ENCODE data around the gene SDSL.

The SDSL gene

GRCh38 chr12:113468365-113469223 is 46.4 kb downstream of the SDSL start:
- no peak for DNase-seq (ENCODE audit: low read depth)

GRCh38 chr12:113469224-113469948 is 47.2 kb downstream of the SDSL start:
- DNase-seq (ENCODE audit: low read depth) = no peak

DNA sequence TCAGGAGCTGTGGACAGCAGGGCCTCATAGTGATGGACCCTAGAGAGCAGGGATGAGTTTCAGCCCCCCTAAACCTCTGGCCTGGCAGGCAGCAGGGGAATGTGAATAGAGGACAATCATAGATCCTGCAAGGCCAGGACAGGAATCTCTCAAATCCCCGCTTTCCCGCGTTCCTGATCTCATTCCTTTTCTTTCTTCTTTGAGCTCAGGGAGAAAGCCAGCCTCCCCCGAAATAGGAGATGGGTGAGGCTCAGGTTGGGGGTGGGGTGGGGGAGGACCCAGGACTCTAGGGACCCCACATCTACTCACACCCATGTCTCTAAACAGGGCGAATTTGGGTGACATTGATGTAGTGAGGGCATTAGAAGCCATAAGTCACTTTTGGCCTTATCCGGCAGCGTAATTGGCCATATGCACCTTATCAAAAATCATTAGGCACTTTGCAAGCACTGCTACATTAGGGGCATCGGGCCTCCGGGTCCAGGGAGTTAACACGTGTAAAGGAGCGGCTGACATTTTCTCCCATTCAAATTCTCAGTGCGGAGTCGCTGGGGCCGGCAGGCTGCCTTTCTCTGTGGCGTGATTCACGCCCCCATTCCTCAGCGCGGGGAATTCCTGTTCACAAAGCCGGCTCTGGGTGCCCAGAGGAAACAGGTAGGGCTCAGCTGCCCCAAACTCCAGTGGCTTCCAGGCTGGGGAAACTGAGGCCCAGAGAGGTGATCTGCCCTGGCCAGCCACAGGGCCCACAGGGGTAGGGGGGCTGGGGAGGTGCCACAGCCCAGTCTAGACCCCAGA is 48.0 kb downstream of the SDSL start:
- no peak for DNase-seq (ENCODE audit: low read depth)

DNA sequence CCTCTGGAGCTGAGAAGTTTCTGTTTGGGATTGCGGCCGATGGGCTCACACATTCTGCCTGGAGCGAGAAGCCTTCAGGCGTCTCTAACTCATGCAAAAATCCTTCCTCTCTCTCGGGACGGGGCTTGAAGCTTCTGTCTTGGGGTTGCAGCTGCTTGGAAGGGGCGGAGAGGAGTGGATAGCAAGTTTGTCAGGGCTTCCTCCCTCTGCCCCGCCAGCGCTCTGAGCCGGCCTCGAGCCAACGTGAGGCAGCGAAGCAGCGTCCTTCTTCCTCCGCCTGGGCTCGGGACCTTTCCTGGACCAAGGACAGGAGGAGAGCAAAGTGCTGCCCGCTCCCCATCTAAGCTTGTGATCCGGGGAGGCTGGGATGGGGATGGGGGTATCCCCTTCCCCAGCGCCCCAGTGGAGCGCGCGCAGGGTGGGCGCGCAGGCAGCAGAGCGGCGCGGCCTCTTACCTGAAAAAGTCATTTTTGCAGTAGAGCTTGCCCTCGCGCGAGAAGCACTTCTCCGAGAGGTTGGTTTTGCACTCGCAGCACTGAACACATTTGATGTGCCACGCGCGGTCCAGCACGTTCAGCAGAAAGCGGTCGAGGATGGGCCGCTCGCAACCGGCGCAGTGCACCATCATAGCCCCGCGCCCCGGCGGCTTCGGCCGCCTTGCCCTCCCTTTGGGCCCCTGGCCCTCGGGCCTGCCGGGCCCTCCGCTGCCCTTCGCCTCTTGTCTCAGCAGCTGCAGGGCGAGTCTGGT is 48.9 kb downstream of the SDSL start:
- no peak for DNase-seq (ENCODE audit: low read depth)

GRCh38 chr12:113471619-113472171 is 49.5 kb downstream of the SDSL start, which contains the start of gene LHX5:
TSS of gene LHX5 (minus strand) at chr12:113471871. CDS start at chr12:113471498, 373 bp downstream.
- no peak for DNase-seq (ENCODE audit: low read depth)

- no peak for DNase-seq (ENCODE audit: low read depth)
Measured at GRCh38 chr12:113472191-113473121, 50.3 kb downstream of the SDSL start.

DNA sequence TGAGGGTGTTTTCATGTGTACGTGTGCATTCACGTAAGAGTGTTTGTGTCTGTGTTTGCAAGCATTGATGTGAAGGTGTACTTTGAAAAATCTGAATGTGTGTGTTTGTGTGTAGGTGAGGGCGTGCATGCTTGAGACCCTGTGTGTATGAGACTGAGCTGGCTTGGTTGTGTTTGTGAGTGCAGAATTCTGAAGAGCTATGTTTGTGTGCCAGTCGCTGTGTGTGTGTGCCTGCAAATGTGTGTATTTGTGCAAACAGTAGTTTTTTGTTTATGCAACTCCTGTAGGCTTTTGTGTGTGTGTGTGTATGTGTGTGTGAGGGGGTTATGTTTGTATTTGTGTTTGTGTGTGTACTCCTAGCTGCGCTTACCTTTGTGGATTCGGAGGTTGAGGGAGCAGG is 51.2 kb downstream of the SDSL start:
- DNase-seq (ENCODE audit: low read depth) = no peak

GRCh38 chr12:113473942-113474341 is 51.8 kb downstream of the SDSL start:
- DNase-seq (ENCODE audit: low read depth) = no peak

DNA sequence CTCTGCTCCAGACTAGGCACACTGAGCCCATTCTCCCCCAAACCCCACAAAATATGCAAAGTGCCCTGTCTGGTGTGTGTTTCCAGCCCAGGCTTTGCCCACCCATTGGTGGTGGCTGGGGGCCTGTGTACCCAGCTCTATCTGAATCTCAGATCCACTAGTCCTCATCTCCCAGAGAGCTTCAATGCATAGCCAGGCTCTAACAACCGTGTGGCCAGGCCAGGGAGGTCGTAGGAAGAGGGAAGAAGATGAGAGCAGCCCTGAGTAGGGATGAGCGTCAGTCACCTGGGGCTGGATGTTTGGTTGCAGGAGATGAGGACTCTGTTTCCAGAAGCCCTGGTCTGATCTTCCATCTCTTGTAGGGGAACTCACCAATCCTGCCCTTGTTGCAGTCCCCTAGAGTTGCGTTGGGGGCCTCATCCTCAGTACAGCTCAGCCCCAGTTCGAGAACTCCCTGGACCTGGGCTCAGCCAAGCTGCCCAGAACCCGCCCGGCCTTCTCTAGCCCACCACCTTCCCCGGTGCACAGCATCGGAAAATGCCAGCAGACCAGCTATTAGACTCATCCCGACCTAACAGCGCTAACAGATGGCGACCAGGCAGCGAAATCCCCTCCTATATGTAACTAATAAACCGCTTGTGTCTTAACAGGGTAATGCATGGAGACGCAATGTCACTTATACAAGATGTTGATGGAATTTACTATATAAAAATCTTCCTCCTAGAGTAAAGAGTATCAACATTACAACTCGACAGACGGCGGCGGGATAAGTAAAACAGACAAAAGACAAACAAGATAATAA is 52.7 kb downstream of the SDSL start:
- no peak for DNase-seq (ENCODE audit: low read depth)

GRCh38 chr12:113475451-113476175 is 53.4 kb downstream of the SDSL start:
- no peak for DNase-seq (ENCODE audit: low read depth)

- DNase-seq (ENCODE audit: low read depth) = no peak
Measured at GRCh38 chr12:113476176-113476986, 54.2 kb downstream of the SDSL start.

DNA sequence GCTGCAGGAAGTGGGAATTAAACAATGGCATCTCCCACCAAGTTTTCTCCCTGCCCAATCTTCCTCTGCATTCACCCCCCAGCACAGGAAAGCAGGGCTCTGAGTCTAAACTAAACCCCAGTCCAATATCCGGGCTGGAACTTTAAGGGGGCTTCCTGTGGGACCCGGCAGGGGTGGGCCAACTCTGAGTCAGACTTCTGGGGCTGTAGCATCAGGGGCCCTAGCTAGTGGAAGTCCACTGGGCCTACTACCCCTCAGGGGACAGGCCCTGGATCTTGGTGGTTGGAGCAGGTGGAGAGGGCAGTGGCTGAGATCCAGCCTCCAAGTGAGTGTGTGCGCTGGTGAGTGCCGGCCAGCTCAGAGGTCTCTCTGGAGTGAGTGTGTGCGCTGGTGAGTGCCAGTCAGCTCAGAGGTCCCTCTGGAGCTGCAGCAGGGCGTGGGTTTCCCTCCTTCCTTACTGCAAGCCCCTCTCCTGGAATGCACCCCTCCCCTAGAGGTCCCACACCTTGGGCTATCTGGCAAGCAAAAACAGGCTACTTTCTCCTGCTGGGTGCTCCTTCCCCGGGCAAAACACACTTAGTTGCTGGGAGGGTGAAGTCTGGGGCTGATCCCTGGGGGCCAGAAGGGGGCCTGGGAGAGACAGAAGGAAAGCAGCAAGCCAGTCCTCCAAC is 55.1 kb downstream of the SDSL start:
- no peak for DNase-seq (ENCODE audit: low read depth)

DNA sequence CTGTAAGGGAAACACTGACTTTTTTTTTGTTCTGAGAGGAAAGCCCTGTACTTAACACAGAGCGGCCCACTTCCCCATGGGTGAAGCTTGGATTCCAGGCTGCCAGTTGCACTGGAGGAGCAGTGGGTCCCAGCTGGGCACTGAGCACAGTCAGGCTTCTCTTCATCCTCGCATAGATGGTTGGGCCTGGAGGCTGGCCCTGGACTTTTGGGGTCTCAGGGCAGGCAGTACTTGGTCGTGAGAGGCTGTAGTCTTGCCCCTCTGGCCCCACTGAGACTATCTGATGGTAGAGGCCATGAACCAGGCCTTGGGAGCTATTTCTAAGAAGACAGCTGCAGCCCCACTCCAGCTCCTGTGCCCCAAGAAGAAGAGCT is 55.6 kb downstream of the SDSL start:
- no peak for DNase-seq (ENCODE audit: low read depth)

- DNase-seq (ENCODE audit: low read depth) = no peak
Measured at GRCh38 chr12:113478351-113479011, 56.3 kb downstream of the SDSL start.

DNA sequence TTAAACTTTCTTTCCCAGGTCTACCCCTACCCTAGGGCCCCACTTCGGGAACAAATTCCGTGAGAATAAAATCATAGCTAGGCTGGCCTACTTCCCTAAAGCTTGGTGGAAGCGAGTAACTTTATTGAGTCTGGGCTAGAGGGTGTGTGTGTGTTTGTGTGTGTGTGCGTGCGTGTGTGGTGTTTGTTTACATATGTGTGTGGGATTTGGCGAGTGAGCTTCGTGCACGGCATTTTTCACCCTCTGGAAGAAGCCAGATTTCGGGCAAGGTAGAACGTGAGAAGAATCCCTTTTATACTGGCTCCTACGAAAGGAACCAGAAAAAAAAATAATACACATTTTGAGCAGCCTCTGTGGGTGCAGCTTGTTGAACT is 57.0 kb downstream of the SDSL start:
- DNase-seq (ENCODE audit: low read depth) = no peak

- no peak for DNase-seq (ENCODE audit: low read depth)
Measured at GRCh38 chr12:113479590-113480335, 57.6 kb downstream of the SDSL start.

All from GM04504 (cell line).